ENCODE data around the gene PRKG1.

- TF ChIP-seq CTCF (IDR thresholded peaks at IDR 0.05), result no peak
- no peak for TF ChIP-seq ZFX (IDR thresholded peaks at IDR 0.05; ENCODE audit: borderline replicate concordance)
Observed at GRCh38 chr10:51308116-51308515, 233.8 kb downstream of the PRKG1 start.
